ENCODE results near the gene ARL6IP4.

Gene ARL6IP4

GRCh38 chr12:122978507-122978955 is 1.9 kb upstream of the ARL6IP4 start:
- no peak for DNase-seq (ENCODE audit: low spot score)

GRCh38 chr12:122979001-122979907 is 1.2 kb upstream of the ARL6IP4 start:
- no peak for DNase-seq (ENCODE audit: low spot score)

DNA sequence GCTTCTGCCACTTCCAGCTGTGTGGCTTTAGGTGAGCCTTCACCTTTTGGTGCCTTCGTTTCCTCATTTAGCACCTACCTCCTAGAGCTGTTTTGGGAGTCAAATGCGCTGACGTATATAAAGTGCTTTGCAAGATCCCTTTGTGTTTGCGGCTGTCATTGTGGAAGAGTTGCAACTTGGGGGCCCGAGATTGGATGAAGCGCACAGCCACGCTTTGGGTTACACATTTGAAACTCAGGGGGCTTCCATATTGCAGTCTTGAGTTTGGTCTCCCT is 636 bp upstream of the ARL6IP4 start:
- DNase-seq (ENCODE audit: low spot score): no peak

DNA sequence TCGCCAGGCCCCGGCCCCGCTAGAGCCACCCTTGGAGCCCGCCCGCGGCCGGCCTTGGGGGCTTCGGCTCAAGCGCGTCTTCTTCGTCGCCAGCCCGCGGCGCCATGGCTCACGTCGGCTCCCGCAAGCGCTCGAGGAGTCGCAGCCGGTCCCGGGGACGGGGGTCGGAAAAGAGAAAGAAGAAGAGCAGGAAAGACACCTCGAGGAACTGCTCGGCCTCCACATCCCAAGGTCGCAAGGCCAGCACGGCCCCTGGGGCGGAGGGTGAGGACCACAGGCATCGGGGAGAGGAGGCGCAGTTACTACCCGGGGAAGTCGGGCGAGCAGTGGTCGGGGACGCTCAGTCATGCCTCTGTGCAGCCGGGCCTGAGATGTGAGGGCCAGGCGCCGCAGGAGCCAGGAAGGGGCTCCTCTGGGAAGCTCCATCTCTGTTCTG is 573 bp downstream of the ARL6IP4 start:
- DNase-seq (ENCODE audit: low spot score): no peak

DNA sequence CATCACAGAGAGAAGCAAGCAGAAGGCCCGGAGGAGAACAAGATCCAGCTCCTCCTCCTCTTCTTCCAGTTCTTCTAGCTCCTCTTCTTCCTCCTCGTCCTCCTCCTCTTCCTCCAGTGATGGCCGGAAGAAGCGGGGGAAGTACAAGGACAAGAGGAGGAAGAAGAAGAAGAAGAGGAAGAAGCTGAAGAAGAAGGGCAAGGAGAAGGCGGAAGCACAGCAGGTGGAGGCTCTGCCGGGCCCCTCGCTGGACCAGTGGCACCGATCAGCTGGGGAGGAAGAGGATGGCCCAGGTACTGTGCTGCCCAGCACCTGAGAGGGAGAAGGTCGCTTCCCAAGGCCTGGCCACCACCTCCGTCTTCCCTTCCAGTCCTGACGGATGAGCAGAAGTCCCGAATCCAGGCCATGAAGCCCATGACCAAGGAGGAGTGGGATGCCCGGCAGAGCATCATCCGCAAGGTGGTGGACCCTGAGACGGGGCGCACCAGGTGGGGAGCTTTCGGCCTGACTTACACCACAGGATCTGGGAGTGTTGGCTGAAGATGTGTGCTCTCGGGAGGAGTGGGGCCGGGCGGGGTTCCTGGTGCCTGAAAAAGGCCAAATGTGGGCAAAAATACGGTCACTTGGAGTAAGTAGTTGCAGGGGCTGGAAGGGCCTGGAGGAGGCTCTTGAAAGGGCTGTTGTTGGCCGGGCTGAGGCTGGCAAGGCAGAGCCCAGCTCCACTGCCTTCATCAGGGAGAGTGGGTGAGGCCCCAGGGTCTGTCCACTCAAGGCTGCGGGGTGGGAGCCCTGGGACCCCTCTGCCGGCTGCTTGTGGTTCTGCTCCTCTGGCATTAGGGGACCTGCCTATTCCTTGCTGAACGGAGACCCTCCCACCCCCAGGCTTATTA is 1.4 kb downstream of the ARL6IP4 start:
- no peak for DNase-seq (ENCODE audit: low spot score)

GRCh38 chr12:122982477-122982815 is 2.0 kb downstream of the ARL6IP4 start:
- no peak for DNase-seq (ENCODE audit: low spot score)

- DNase-seq (ENCODE audit: low spot score): no peak
Measured at GRCh38 chr12:122982963-122983788, 2.7 kb downstream of the ARL6IP4 start.

DNA sequence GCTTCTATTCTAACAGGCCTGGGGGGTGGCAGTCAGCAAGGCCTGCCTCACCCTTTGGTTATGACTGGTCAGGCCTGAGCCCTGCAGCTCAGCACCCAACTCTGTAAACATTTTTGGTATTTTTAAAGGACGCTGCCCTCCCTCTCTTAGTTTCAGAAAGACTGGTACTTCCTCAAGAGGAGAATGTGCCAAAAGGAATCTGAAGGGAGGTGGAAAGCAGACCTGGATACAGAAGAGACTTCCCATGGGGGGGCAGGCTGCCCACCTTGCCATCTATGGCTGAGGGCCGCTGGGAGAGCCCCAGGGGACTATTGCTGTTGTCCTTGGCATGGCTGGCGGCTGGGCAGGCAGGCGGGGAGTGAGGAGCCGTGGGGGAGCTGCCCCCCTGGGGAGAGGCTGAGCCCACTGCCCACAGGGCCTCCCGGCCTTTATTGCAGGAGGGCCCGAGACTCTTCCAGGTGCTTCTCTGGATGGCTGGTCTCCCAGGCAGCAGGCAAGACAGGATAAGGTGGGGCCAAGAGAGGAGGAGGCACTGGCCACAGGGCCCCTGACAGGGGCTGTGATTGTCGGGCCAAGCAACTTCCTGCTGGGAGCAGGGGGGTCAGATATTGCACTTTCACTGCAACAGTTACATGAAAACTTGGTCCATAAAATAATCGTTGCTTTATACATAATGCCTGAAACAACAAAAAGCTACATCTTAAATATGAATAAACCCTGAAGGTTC is 3.5 kb downstream of the ARL6IP4 start:
- DNase-seq (ENCODE audit: low spot score): no peak

DNA sequence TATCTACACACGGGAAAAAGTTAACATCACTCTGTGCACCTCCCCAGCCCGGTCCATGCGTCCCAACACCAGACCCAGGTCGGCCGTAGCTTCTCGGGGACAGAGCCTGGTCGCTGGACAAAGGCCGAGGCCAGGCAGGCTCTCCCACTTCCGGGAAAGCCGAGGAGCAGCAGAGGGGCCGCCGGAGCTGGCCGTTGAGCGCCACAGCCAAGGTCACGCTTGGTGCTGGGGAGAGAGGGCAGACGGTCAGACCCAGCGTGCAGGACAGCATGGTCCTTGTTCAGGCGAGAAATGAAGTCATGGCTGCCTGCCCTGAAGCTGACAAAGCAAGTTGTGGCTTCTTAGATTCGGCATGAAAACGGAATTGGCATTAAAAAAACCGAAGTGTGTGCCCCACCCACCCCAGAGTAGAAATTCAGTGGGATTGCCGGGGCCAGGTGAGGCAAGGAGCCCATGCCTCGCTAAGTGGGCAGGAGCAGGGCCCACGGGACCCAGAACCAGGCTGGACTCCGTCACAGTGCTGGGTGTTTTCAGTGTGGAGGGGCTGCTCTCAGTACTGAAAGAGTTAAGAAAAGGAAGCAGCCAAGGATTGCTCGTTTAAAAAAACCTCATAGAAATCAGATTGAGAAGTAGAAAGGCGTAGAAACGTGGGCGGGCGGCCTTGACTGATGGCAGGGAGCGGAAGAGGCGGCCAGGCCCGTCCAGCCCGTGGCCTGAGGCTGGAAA is 4.3 kb downstream of the ARL6IP4 start:
- no peak for DNase-seq (ENCODE audit: low spot score)

- DNase-seq (ENCODE audit: low spot score): no peak
Measured at GRCh38 chr12:122985338-122986257, 5.1 kb downstream of the ARL6IP4 start.

DNA sequence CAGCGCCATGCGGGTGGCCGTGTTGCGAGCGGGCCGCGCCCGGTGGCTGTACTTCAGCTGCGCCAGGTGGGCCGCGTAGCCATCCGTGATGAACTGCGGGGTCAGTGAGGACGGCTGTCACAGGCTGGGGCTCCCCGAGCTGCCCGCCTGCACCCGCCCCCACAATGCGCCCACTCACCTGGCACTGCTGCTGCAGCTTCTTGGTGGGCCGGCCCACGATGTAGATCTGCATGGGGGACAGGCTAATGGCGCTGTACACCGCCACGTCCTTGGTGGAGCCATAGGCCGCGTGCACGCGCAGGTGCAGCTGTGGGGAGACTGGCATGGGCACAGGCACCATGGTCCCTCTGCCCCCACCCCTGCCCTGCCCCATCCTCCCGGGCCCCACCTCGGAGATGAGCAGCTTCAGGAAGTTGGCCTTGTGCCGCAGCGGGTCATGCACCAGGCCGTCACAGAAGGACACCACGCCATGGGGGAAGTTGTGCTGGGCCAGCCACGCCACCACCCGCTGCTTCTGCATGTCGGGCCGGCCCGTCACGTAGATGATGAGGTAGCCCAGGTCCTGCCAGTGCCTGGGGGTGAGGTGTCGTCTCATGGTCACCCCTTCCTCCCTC is 5.9 kb downstream of the ARL6IP4 start:
- DNase-seq (ENCODE audit: low spot score): no peak

DNA sequence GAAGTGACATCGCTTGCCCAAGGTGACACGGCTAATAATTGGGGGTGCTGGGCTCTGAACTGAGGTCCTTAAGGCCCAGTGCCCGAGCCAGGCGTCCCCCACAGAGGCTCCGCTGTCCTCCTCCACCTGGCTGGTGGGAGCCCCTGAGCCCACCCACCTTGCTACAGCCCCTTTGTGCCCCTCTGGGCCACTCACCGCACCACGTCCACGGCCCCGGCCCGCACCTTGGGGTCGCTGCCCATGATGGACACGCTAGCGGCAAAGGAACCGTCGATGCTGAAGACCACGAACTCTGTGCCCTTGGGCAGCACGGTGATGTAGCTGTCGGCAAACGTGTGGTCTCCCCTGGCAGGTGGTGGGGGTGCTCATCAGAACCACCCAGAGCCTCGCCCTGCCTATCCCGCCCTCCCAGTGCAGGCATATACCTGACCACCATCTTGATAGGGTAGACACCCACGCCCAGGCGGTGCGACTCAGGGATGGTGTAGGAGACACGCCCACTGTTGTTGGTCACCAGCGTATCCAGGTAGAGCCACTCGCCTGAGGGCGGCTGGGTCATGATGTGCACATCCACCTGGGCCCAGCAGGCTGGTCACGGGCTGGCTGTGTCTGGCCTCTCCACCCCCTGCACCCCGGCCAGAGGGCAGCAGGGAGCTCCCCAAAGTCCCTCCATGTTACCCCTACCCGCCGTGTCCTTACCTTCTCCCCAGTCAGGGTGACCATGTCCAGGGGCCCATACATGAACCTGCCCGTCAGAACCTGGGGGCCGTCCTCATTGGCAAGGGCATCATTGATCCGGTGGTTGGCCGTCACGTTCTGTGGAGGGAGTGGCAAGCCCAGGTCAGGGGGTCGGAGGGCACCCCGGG is 6.8 kb downstream of the ARL6IP4 start:
- DNase-seq (ENCODE audit: low spot score): no peak

DNA sequence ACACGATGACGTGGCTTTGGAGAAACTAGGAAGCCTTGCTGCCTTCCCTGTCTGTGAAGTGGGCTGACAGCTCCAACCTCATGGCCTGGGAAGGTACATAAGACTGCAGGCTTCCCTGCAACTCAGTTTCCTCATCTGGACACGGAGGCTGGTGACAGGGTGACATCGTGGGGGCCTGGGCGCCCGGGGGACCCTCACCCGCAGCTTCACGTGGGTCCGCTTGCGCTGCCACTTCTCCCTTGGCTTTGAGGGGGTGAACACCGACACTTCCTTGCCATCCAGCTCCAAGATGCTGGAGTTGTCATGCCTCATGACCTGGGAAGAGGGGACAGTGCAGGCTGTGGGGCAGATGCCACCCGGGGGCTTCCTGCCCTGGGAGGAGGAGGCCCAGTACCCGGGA is 7.6 kb downstream of the ARL6IP4 start:
- no peak for DNase-seq (ENCODE audit: low spot score)

GRCh38 chr12:122988612-122989212 is 8.2 kb downstream of the ARL6IP4 start:
- no peak for DNase-seq (ENCODE audit: low spot score)

- no peak for DNase-seq (ENCODE audit: low spot score)
Measured at GRCh38 chr12:122989225-122989839, 8.9 kb downstream of the ARL6IP4 start.

DNA sequence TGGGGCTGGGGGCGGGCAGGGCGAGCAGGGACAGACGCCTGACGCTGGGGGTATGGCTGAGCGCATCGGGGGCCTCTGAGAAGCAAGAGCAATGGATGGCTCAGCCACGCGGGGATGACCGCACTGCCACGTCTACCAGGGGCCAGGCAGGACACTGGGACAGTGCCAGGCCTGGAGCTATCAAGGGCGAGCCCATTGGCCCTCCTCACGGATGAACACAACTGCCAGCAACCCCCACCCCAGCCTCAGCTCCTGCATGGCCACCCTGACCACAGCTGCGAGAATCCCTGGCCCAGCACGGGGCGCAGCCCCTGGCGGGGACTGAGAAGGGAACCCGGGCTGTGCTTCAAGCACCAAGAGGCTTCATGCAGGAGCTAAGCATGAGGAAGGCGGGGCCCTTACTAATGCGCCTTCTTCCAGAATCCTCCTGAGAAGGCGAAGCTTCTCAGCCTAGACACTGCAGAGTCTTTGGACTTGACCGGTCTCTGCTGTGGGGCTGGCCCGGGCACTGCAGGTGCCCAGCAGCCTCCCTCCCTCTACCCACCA is 9.5 kb downstream of the ARL6IP4 start:
- DNase-seq (ENCODE audit: low spot score): no peak

- no peak for DNase-seq (ENCODE audit: low spot score)
Measured at GRCh38 chr12:122990561-122990960, 10.1 kb downstream of the ARL6IP4 start.

Measured in pons (tissue), 1 donor.